NT2/D1 (cell line): ENCODE results near the gene SRCAP.

Experiments used
- SUZ12 ChIP-seq: IDR thresholded peaks from 2 replicates; pipeline ENCODE4 v1.6.1; 2011; ENCODE audit not compliant: insufficient read length, insufficient read depth; ENCODE audit errors: extremely low read depth
- YY1 ChIP-seq: IDR thresholded peaks from 2 replicates; pipeline ENCODE4 v1.6.1; 2011; ENCODE audit not compliant: insufficient read length, insufficient read depth
- ZNF274 ChIP-seq: IDR thresholded peaks from 2 replicates; pipeline ENCODE4 v1.6.1; 2011; ENCODE audit warnings: mild to moderate bottlenecking, low read depth, low read length

- TF ChIP-seq YY1 (no peak), ZNF274 (no peak), SUZ12 (no peak)
Observed at GRCh38 chr16:30663038-30663437, 35.9 kb upstream of the SRCAP start.
